Activated B cell treated with CpG ODN at 0.5 μM for 24 hours (primary cell): ENCODE data around the gene NKX6-2. TPM values are rescaled to one million over a fixed set of nuclear protein-coding genes. Genes with fewer than 3 reads are reported as not detected.

ENCODE experiments used
- ATAC-seq: fragments of 200-7000 bp; cut with Tn5 transposase; one replicate; pipeline ENCODE4 v1.10.0; 2021; ENCODE audit warnings: low read depth, mild to moderate bottlenecking, moderate library complexity
- CTCF ChIA-PET: fragments of 350-600 bp; sonication (Branson Sonifier 250); formaldehyde crosslinking; loops from one replicate; lab custom pipeline; 2021; ENCODE audit warnings: antibody characterized with exemption; lab: Charles Lee
- POLR2A ChIA-PET: fragments of 350-600 bp; sonication (Branson Sonifier 250); formaldehyde crosslinking; loops from one replicate; lab custom pipeline; 2021; ENCODE audit warnings: antibody characterized with exemption; lab: Charles Lee
- DNase-seq: peaks from one replicate; pipeline ENCODE4 v3.0.0; 2022
- H3K27ac Mint-ChIP-seq: one replicate; pipeline ENCODE4 v1.8.0; 2020; ENCODE audit warnings: mixed read lengths
- H3K27me3 Mint-ChIP-seq: one replicate; pipeline ENCODE4 v1.8.0; 2021; ENCODE audit warnings: mixed read lengths
- H3K36me3 Mint-ChIP-seq: one replicate; pipeline ENCODE4 v1.8.0; 2021; ENCODE audit warnings: low read depth, mixed read lengths
- H3K4me1 Mint-ChIP-seq: one replicate; pipeline ENCODE4 v1.8.0; 2021; ENCODE audit warnings: mixed read lengths
- H3K4me3 Mint-ChIP-seq: one replicate; pipeline ENCODE4 v1.8.0; 2020; ENCODE audit warnings: mild to moderate bottlenecking, mixed read lengths
- H3K9me3 Mint-ChIP-seq: one replicate; pipeline ENCODE4 v1.8.0; 2020; ENCODE audit warnings: mixed read lengths
- intact Hi-C: fragments of 100-400 bp; cut with micrococcal nuclease; formaldehyde crosslinking; loops from one replicate; pipeline ENCODE4 v1.15.1; 2024
- total RNA-seq: library from RNA; stranded (reverse); gene quantifications from 2 replicates; pipeline ENCODE4 v1.2.3, GENCODE V29; 2022
- TF ChIP-seq, protein P1 (sequence below): fragments of 200-600 bp; IDR thresholded peaks from one replicate; pipeline ENCODE4 v1.8.0; 2022; ENCODE audit warnings: antibody characterized with exemption, mild to moderate bottlenecking

NKX6-2 gene
- total RNA-seq, 1 donor from 2014 or later, result not detected

DNA sequence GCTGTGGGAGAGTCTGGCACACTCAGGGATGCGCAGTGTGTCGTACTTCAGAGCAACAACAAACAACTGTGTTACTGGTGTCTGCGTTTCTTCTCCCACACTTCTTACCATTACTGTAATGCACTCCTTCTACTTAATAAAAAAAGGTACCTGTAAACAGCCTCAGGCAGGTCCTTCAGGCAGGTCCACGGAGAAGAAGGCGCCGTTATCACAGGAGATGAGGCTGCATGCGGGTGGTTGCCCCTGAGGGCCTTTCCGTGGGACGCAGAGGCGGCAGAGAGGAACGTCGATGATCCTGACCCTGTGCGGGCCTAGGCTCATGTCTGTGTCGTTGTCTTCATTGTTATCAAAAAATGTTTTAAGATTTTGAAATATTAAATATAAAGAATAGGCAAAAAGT is 29.4 kb downstream of the NKX6-2 start:
- Mint-ChIP-seq H3K9me3 (no peaks in the 10 kb centered on the region), H3K27ac (no peak overlapping the region), H3K4me1 (no peaks in the 10 kb centered on the region), H3K27me3 (no peaks in the 10 kb centered on the region), H3K36me3 (peaks cover 66% of the 10 kb centered on the region), H3K4me3 (no peak overlapping the region)
- ChIA-PET CTCF (no interaction called here), POLR2A (no interaction called here)
- no peak for ATAC-seq
- intact Hi-C loops, result no loop called here
- no peak for DNase-seq
- TF ChIP-seq, protein P1, sequence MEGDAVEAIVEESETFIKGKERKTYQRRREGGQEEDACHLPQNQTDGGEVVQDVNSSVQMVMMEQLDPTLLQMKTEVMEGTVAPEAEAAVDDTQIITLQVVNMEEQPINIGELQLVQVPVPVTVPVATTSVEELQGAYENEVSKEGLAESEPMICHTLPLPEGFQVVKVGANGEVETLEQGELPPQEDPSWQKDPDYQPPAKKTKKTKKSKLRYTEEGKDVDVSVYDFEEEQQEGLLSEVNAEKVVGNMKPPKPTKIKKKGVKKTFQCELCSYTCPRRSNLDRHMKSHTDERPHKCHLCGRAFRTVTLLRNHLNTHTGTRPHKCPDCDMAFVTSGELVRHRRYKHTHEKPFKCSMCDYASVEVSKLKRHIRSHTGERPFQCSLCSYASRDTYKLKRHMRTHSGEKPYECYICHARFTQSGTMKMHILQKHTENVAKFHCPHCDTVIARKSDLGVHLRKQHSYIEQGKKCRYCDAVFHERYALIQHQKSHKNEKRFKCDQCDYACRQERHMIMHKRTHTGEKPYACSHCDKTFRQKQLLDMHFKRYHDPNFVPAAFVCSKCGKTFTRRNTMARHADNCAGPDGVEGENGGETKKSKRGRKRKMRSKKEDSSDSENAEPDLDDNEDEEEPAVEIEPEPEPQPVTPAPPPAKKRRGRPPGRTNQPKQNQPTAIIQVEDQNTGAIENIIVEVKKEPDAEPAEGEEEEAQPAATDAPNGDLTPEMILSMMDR, result no peak

DNA sequence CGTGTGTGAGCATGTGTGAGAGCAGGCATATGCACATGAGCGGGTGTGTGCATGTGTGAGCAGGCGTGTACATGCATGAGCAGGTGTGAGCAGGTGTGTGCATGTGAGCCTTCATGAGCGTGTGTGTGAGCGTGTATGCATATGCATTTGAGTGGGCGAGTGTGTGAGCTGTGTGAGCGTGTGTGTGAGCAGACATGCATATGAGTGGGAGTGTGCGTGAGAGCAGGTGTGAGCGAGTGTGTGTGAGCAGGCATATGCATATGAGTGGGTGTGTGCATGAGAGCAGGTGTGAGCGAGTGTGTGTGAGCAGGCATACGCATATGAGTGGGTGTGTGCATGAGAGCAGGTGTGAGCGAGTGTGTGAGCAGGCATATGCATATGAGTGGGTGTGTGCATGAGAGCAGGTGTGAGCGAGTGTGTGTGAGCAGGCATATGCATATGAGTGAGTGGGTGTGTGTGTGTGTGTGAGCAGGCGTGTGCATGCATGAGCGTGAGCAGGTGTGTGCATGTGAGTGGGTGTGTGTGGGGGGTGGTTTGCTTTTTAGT is 30.7 kb downstream of the NKX6-2 start:
- TF ChIP-seq, protein P1, result no peak
- Mint-ChIP-seq H3K9me3 (no peaks in the 10 kb centered on the region), H3K27ac (no peak overlapping the region), H3K4me1 (no peaks in the 10 kb centered on the region), H3K36me3 (peaks cover 61% of the 10 kb centered on the region), H3K27me3 (no peaks in the 10 kb centered on the region), H3K4me3 (no peak overlapping the region)
- DNase-seq, result no peak
- CTCF ChIA-PET, result no interaction called here
- POLR2A ChIA-PET, result interaction anchor here (0.5 kb wide), 1 partner anchor 579 kb away, joined by 3 read pairs; no protein-coding TSS in a partner anchor
- intact Hi-C loops, result no loop called here
- ATAC-seq, result no peak

DNA sequence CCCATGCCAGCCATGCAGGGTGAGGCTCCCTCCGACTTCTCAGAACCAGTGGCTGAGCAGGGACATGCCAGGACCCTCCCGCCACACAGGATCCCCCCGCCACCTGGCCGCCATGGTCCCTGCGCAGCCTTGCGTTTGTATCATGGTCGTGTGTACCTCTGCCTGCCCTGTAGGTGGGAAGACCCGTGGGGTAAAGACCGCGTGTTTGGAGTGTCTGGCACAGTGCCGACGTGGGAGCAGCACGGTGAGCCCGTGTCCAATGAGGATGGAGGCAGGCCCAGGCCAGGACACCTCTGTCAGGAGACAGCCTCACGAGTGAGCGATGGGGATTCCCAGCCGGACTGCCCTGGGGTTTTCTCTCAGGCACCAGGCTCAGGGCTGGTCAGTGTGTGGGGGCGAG is 31.9 kb downstream of the NKX6-2 start:
- Mint-ChIP-seq H3K4me3 (no peak overlapping the region), H3K9me3 (no peaks in the 10 kb centered on the region), H3K4me1 (no peaks in the 10 kb centered on the region), H3K36me3 (peaks cover 67% of the 10 kb centered on the region), H3K27me3 (no peaks in the 10 kb centered on the region), H3K27ac (no peak overlapping the region)
- ATAC-seq (no peak), DNase-seq (no peak)
- ChIA-PET POLR2A (no interaction called here), CTCF (no interaction called here)
- TF ChIP-seq, protein P1, result no peak
- intact Hi-C loops, result no loop called here

DNA sequence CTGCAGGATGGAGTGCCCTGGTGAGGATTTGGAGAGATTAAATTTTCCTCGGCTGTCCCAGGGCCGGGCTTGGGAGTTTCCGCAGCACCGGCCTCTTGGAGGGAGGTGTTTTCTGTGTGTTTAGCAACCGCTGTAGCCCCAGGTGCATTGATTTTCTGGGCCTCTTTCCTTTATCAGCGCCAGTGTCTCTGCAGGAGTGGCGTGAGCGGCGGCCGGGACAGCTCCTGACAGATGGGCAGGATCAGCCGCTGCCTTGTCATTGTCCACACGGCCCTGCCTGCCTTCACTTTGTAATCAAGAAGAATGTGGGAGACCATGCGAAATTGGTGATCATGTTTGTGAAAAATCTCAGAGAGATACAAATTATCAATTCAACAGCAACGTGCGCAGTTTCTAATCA is 32.4 kb downstream of the NKX6-2 start:
- intact Hi-C loops, result no loop called here
- H3K27ac Mint-ChIP-seq, result no peak overlapping the region
- no peaks in the 10 kb centered on the region for H3K9me3 Mint-ChIP-seq
- H3K36me3 Mint-ChIP-seq, result peaks cover 65% of the 10 kb centered on the region
- ChIA-PET POLR2A (no interaction called here), CTCF (no interaction called here)
- no peaks in the 10 kb centered on the region for H3K27me3 Mint-ChIP-seq
- no peak for ATAC-seq
- TF ChIP-seq, protein P1, result no peak
- H3K4me1 Mint-ChIP-seq, result no peaks in the 10 kb centered on the region
- no peak for DNase-seq
- no peak overlapping the region for H3K4me3 Mint-ChIP-seq

DNA sequence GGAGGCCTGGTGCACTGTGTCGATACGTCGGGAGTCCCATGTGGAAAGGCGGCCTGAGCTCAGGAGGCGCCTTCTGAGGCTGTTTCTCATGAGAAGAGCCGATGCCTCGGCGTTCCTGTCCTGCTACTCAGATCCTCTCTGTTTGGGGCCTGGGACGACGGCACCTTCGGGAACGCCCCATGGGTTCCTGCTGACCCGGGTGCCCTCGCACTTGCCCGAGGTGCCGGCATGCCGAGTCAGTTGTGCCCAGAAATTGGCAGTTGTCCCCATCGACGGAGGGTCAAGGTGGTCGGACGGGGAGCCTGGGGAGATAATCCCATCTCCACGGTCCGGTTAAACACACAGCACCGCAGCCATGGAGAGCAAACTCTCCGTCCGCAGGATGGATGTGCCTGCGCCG is 33.0 kb downstream of the NKX6-2 start:
- no peak for DNase-seq
- CTCF ChIA-PET, result no interaction called here
- Mint-ChIP-seq H3K27ac (no peak overlapping the region), H3K4me1 (no peaks in the 10 kb centered on the region), H3K4me3 (no peak overlapping the region), H3K36me3 (peaks cover 70% of the 10 kb centered on the region), H3K27me3 (no peaks in the 10 kb centered on the region), H3K9me3 (no peaks in the 10 kb centered on the region)
- no peak for ATAC-seq
- POLR2A ChIA-PET, result no interaction called here
- intact Hi-C loops, result no loop called here
- TF ChIP-seq, protein P1, result no peak
